ENCODE data around the gene CABP4.
"Not testable (repeated sequence)": the region's sequence is repeated elsewhere in the genome, so short reads cannot be mapped to it uniquely, and the experiment has no call there.

The CABP4 gene

DNA sequence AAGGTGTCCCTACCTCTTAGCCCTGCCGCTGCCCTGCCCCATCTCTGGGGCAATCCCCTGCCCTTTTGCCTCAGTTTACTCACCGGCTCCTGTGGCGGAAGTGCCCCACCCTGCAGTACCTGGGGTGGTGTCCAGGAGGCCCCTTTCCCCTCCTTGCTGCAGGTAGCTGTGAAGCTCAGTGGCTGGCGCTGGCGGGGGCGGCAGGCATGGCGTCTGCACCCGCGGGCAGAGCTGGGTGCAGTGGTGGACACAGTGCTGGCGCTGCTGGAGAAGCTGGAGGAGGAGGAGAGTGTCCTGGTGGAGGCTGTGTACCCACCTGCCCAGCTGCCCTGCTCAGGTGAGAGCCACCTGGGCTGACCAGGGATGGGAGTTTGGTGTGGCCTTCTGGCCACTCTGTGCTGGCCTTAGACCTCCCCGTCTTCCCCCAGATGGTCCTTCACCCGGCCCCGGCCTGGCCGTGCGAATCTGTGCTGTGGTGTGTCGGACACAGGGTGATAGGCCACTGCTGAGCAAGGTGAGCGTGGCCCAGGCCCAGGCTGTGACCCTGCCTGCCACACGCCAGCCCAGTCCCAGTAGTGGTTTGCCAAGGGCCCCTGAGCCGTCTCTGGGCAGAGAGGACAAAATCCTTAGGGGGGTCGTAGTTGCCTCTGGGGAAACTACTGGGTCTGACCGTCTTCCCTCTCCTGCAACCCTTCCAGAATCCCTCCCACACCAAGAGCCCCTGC lies 35.7 kb upstream of the CABP4 start:
- DNase-seq (ENCODE audit: low spot score): no peak

DNA sequence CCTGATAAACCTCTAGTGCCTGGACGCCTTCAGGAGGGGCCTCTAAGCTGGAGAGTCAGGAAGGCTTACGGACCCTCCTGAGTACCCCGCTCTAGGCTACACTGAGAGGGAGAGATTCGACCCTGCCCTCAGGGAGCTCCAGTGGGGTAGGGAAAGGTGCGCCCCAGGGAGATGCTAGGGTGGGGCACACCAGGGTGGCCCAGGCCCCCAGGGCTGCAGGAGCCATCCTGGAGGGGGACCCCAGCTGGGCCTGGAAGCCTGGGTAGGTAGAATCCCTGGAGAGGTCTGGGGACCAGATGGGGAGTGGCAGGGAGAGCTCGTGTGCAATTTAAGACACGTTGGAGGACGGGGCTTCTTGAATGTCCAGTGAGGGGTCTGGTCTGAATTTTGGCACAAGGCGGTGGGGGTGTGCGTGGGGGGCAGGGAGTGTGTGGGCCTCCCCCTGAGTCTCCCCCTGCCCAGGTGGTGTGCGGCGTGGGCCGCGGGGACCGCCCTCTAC lies 35.0 kb upstream of the CABP4 start:
- DNase-seq (ENCODE audit: low spot score): no peak

- peak; percentile 99 for DNase-seq (ENCODE audit: low spot score)
Measured at GRCh38 chr11:67420646-67421429, 34.3 kb upstream of the CABP4 start.

GRCh38 chr11:67421430-67422031 lies 33.6 kb upstream of the CABP4 start:
- DNase-seq (ENCODE audit: low spot score): no peak

DNA sequence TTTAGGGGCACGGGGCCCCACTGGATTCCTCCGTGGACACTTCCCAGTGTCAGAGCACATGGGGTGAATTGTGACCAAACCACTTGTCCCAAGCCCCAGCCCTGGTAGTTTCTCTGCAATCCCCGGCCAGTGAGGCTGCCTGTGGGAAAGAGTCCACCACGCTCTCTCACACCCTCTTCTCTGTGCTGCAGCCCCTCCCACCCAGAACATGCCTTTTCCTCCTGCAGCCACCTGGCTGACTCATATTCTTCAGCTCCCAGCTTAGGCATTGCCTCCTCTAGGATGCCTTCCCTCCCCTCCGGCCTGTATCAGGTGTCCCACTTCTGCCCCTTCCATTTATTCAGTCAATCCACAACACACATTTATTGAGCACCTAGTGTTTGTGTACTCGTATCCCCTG lies 32.3 kb upstream of the CABP4 start:
- no peak for DNase-seq (ENCODE audit: low spot score)

GRCh38 chr11:67423466-67423865 lies 31.7 kb upstream of the CABP4 start:
- DNase-seq (ENCODE audit: low spot score): no peak

DNA sequence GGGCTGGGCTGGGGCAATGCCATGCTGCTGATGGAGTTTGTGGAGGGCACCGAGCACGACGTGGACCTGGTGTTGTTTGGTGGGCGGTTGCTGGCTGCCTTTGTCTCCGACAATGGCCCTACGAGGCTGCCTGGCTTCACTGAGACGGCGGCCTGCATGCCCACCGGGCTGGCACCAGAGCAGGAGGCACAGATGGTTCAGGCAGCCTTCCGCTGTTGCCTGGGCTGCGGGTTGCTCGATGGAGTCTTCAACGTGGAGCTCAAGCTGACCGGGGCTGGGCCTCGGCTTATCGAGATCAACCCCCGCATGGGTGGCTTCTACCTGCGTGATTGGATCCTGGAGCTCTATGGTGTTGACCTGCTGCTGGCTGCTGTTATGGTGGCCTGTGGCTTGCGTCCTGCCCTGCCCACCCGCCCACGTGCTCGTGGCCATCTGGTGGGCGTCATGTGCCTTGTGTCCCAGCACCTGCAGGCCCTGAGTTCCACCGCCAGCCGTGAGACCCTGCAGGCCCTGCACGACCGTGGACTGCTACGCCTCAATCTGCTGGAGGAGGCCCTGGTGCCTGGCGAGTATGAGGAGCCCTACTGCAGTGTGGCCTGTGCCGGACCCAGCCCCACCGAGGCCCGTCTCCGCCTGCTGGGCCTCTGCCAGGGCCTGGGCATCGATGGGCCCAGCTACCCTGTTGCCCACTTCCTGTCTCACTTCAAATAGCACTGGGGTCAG lies 31.1 kb upstream of the CABP4 start:
- DNase-seq (ENCODE audit: low spot score): no peak

DNA sequence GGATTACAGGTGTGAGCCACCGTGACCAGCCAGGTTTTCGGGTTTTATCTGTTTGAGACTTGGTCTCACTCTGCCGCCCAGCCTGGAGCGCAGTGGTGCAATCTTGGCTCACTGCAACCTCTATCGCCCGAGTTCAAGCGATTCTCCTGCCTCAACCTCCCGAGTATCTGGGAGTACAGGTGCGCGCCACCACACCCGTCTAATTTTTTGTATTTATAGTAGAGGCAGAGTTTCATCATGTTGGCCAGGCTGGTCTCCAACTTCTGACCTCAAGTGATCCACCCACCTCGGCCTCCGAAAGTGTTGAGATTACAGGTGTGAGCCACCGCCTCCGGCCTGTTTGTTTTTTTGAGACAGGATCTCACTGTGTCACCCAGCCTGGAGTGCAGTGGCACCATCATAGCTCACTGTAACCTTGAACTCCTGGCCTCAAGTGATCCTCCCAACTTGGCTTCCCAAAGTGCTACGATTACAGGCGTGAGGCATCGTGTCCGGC lies 27.7 kb upstream of the CABP4 start:
- DNase-seq (ENCODE audit: low spot score): not testable (repeated sequence)

GRCh38 chr11:67428052-67429001 lies 26.8 kb upstream of the CABP4 start, which contains the start of gene RPS6KB2:
Gene RPS6KB2 (plus strand): TSS chr11:67428494. CDS start chr11:67428546, 52 bp downstream.
- peak; percentile 99 for DNase-seq (ENCODE audit: low spot score)

- no peak for DNase-seq (ENCODE audit: low spot score)
Measured at GRCh38 chr11:67429038-67429668, 26.0 kb upstream of the CABP4 start.

- DNase-seq (ENCODE audit: low spot score): no peak
Measured at GRCh38 chr11:67429722-67430121, 25.4 kb upstream of the CABP4 start.

DNA sequence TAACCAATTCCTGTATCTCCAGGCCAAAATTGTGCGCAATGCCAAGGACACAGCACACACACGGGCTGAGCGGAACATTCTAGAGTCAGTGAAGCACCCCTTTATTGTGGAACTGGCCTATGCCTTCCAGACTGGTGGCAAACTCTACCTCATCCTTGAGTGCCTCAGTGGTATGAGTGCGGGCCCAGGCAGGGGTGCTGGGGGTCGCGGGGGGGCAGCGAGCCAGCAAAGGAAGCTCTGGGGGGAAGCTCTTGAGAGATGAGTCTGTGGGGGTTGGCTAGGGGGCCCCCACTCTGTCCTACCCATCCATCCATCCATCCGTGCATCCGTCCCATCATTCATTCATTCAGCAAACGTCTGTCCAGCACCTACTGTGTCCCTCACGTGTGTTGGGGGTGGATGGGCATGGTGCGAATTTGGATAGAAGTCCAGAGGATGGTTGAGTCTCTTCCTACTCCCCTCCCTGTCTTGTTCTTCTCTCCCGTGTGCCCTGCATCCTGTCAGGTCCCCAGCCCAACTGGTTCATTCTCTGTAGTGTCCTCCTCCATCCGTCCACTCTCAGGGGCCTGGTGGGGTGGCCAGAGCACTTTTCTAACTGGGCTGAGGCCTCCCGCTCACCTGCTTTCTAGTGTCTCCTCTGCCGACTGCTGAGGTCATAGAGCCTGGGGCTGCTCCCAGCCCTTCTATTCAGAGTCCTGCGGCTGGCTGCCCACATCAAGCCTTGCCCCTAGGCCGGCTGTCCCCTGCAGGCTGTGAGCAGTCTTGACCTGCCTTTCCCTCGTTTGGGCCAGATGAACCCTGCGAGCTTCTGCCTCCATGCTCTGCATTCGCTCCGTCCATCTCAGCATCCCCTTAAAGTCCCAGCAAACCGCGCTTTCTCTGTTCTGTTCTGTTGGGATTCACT lies 23.6 kb upstream of the CABP4 start:
- DNase-seq (ENCODE audit: low spot score): no peak

GRCh38 chr11:67432655-67433349 lies 22.4 kb upstream of the CABP4 start:
- DNase-seq (ENCODE audit: low spot score): no peak

DNA sequence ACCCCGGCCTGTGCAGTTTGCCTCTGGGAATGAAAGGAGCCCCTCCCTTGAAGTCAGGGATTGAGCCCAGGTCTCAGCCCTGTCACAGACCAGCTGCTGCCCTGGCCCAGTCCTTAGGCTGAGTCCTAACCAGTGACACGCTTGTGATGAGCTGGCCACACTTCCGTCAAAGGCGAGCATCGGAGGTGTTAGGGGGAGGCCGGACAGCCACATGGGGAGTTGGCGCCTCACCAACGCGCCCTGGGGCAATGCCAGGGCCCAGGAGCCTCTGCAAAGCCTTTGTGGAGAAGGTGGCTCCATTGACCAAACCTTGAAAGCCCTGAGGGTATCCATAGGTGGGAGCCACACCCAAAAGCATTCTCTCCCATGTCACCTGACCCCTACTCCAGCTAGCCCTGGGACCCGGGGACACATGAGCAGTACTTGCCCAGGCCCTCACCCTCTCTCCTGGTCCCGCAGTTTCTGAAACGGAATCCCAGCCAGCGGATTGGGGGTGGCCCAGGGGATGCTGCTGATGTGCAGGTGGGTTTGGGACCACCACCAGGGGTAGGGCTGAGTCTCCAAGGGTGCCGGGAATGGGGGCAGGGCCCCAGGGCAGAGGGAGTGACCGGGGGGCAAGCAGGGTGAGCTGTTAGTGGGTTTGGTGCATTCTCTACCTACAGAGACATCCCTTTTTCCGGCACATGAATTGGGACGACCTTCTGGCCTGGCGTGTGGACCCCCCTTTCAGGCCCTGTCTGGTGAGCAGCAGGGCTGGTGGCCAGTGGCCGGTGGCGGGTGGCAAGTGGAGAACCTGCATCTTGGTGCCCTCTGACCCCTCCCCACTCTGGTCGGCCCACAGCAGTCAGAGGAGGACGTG lies 21.4 kb upstream of the CABP4 start:
- no peak for DNase-seq (ENCODE audit: low spot score)

DNA sequence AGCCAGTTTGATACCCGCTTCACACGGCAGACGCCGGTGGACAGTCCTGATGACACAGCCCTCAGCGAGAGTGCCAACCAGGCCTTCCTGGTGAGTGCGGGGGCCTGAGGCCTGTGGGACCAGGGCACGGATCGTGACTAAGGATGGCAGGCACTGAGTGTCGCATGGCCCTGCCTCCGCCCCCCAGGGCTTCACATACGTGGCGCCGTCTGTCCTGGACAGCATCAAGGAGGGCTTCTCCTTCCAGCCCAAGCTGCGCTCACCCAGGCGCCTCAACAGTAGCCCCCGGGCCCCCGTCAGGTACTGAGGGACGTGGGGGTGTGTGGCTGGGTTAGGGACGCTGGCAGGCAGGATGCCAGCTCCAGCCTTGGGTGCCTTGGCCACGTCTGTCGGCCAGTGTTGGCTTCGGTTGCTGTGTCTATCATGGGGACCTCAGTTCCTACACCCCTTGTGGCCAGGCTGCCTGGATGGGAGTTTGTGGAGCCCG lies 20.7 kb upstream of the CABP4 start:
- no peak for DNase-seq (ENCODE audit: low spot score)

DNA sequence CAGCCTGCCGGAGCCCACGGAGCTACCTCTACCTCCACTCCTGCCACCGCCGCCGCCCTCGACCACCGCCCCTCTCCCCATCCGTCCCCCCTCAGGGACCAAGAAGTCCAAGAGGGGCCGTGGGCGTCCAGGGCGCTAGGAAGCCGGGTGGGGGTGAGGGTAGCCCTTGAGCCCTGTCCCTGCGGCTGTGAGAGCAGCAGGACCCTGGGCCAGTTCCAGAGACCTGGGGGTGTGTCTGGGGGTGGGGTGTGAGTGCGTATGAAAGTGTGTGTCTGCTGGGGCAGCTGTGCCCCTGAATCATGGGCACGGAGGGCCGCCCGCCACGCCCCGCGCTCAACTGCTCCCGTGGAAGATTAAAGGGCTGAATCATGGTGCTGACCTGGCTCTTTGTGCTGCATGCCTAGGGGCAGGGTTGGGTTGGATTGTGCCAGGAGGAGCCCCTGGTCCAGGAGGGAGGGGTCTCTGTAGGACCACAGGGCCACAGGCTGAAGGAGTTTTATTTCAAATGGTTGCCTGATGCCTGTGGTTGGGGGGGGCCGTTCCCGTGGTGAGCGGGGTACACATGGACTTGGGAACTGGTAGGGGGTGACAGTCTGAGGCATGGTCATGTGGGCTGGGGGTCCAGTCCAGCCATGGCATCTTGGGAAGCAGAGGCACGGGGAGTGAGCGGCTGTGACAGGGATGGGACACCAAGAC lies 20.0 kb upstream of the CABP4 start:
- DNase-seq (ENCODE audit: low spot score): no peak

All from GM03348 (cell line).